GM18526 (cell line): ENCODE measurements around the gene VPS52.

ENCODE experiments used
- POLR2A ChIP-seq: IDR thresholded peaks from 3 replicates; pipeline ENCODE4 v1.6.1; 2011; ENCODE audit not compliant: insufficient read length; ENCODE audit errors: extremely low read depth

Gene VPS52

DNA sequence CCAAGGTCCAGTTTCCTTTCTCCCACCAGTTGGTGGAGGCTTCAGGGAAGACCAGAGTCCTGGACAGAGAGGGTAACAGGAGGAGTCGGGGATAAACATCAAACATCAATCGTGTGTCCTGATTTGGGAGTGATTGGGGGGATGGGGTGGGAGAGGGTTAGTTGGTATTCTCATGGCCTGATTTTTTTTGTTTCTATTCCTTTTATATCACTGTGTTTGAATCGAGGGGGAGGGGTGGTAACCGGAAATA, 67.6 kb downstream of the VPS52 start:
- TF ChIP-seq POLR2A, result no peak

DNA sequence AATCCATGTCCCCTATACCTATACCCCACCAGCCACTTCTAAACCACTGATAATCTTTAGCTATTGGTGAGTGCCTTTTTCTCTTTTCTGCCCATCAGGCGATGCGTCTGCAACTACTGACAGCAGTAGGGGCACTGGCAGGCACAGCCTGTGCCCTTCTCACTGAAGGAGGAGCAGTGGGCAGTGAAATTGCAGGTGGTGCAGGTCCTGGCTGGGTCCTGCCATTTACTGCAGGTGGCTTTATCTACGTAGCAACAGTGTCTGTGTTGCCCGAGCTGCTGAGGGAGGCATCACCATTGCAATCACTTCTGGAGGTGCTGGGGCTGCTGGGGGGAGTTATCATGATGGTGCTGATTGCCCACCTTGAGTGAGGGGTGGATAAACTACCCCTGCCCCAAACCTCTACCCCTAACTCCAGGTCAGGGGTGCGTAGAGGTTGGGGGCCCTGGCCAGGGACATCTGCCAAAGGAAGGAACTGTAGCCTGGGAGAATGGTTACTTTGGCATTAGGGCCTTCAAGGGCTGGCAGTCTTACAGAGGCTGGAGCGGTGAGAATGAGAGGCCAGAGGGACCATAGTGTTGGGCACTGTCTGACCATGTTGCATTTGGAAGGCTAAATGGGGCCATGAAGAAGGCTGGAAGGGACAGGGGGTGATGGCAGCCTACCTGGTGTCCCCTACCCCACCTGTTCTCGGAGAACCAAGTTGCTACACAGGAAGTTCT, 68.1 kb downstream of the VPS52 start:
- no peak for TF ChIP-seq POLR2A

DNA sequence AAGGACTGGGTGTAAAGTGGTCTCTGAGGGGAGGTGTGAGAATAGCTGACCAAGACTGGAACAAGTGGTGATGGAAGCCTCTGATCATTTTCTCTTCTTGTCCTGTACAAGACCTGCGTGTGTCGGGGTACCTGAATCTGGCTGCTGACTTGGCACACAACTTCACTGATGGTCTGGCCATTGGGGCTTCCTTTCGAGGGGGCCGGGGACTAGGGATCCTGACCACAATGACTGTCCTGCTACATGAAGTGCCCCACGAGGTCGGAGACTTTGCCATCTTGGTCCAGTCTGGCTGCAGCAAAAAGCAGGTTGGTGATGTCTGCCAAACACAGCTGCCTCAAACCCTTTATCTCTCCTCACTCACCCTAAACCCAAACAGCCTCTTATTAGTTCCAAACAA, 68.9 kb downstream of the VPS52 start:
- TF ChIP-seq POLR2A, result no peak

DNA sequence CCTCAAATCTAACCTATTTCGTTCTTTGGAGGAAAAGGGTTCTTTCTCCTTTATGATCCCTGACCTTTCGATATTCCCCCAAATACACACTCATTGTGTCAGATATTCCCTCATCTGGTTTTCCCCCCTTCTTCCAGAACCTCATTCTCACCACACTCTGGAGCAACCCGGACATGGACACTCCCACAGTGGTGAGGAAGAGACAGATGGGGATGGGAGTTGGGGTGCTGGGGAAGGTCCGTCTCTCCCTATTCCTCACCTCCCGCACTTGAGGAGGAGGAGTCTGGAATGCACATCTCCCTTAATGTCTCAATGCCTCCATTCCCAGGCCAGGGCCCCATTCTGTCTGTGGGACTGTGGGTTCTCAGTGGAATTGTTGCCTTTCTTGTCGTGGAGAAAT, 69.7 kb downstream of the VPS52 start:
- TF ChIP-seq POLR2A, result no peak

DNA sequence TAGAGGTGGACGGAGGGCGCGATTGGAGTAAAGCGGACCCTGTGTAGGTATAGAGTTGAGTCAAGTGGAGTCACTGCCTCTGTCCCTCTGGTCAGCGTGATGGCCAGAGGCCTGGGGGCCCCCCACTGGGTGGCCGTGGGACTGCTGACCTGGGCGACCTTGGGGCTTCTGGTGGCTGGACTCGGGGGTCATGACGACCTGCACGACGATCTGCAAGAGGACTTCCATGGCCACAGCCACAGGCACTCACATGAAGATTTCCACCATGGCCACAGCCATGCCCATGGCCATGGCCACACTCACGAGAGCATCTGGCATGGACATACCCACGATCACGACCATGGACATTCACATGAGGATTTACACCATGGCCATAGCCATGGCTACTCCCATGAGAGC, 70.5 kb downstream of the VPS52 start:
- no peak for TF ChIP-seq POLR2A
